ENCODE results near the gene NFKBIB. TPM values are rescaled to one million over a fixed set of nuclear protein-coding genes. Genes with fewer than 3 reads are reported as not detected.

NFKBIB gene
- total and polyA plus RNA-seq, 2 of the 13 experiments (the other 11 are each of a cell fraction or from before 2014, with no cell fraction given) = 8.6 to 14.9 TPM

GRCh38 chr19:38875656-38876395 is 23.9 kb upstream of the NFKBIB start:
- H3K4me1 ChIP-seq (ENCODE audit: insufficient read depth, low read length) = peaks cover 45% of the 10 kb centered on the region
- no TSS peak for BruUV-seq (replicated peaks)
- no peaks in the 10 kb centered on the region for H3K79me2 ChIP-seq (ENCODE audit: insufficient read depth, low read length)
- H3K36me3 ChIP-seq (replicated peaks in 1 of 2; ENCODE audit: control insufficient read depth in 1 of 2, insufficient read depth in 2 of 2, low read length in 2 of 2) = no peaks in the 10 kb centered on the region
- DNase-seq (ENCODE audit: low spot score) (no peak), ATAC-seq (peak; percentile 17; the same call in 1 of the 3 replicates), FAIRE-seq (no peak)
- CTCF ChIA-PET (ENCODE audit: low intra/inter-chr PET ratio, low total read pairs) = no interaction called here
- H3K4me3 ChIP-seq (replicated peaks in 1 of 3; ENCODE audit: insufficient read depth in 1 of 3, low read depth in 2 of 3, low read length in 3 of 3) = no peak overlapping the region
- no peak for TF ChIP-seq SMAD3 (CRISPR knock-in tag; IDR thresholded peaks at IDR 0.05)
- no peak for TF ChIP-seq ZNF256 (CRISPR knock-in tag; conservative IDR thresholded peaks at IDR 0.05)
- TF ChIP-seq, protein P1, sequence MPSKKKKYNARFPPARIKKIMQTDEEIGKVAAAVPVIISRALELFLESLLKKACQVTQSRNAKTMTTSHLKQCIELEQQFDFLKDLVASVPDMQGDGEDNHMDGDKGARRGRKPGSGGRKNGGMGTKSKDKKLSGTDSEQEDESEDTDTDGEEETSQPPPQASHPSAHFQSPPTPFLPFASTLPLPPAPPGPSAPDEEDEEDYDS (CRISPR knock-in tag; IDR thresholded peaks at IDR 0.05) = no peak
- no peak for TF ChIP-seq CENPT (CRISPR knock-in tag; IDR thresholded peaks at IDR 0.05; ENCODE audit: low read depth)
- in situ Hi-C loops (cut with HindIII; ENCODE audit: extremely low pct_ligation_motif_present, low pct_unique_long_range_greater_than_20kb) = no loop called here
- H4K20me1 ChIP-seq (ENCODE audit: insufficient read depth, low read length) = no peaks in the 10 kb centered on the region
- no peaks in the 10 kb centered on the region for H3K27me3 ChIP-seq (ENCODE audit: control insufficient read depth in 1 of 2, insufficient read depth in 2 of 2, low read length in 2 of 2)
- intact Hi-C loops (cut with micrococcal nuclease; ENCODE audit: unreplicated experiment) = no loop called here
- H3K9ac ChIP-seq (ENCODE audit: insufficient read depth, low read depth, low read length) = no peak overlapping the region
- WGBS (ENCODE audit: low lambda C conversion rate) = 83% methylated on average over 6 of the region's 6 CpGs
- no peak overlapping the region for H3K4me2 ChIP-seq (ENCODE audit: low read depth, low read length)
- H3K9me3 ChIP-seq (ENCODE audit: low read length) = no peaks in the 10 kb centered on the region
- H3K27ac ChIP-seq (ENCODE audit: extremely low read length, insufficient read depth, low read length) = no peak overlapping the region
- POLR2A ChIA-PET = interaction anchor here (1.2 to 5.6 kb wide), 2 partner anchors 23 to 26 kb away, joined by 4 to 37 read pairs; partner anchors contain the start of gene HNRNPL
- no peak overlapping the region for H2AFZ ChIP-seq (ENCODE audit: low read length)

- WGBS (ENCODE audit: low lambda C conversion rate) = 14% methylated on average over 5 of the region's 11 CpGs
- intact Hi-C loops (cut with micrococcal nuclease; ENCODE audit: unreplicated experiment) (no loop called here), in situ Hi-C loops (cut with HindIII; ENCODE audit: extremely low pct_ligation_motif_present, low pct_unique_long_range_greater_than_20kb) (no loop called here)
- H3K9me3 ChIP-seq (ENCODE audit: low read length) = no peaks in the 10 kb centered on the region
- peaks cover 45% of the 10 kb centered on the region for H3K4me1 ChIP-seq (ENCODE audit: insufficient read depth, low read length)
- peak within 1 kb of the TSS; percentile 74 for H3K9ac ChIP-seq (ENCODE audit: insufficient read depth, low read depth, low read length)
- CTCF ChIA-PET (ENCODE audit: low intra/inter-chr PET ratio, low total read pairs) = no interaction called here
- no TSS peak for BruUV-seq (replicated peaks)
- POLR2A ChIA-PET = interaction anchor here (0.7 to 5.6 kb wide), 16 partner anchors 9 to 233 kb away, joined by 3 to 37 read pairs (median 5); partner anchors contain the start of genes ACTN4, ECH1, NFKBIB and SIRT2
- DNase-seq (ENCODE audit: low spot score) = no peak
- no peaks in the 10 kb centered on the region for H3K27me3 ChIP-seq (ENCODE audit: control insufficient read depth in 1 of 2, insufficient read depth in 2 of 2, low read length in 2 of 2)
- no peaks in the 10 kb centered on the region for H3K79me2 ChIP-seq (ENCODE audit: insufficient read depth, low read length)
- ATAC-seq = peak; percentile 76
- peak; percentile 63 for FAIRE-seq
- peak within 1 kb of the TSS; percentile 72 to 86 (median 82) for H3K4me3 ChIP-seq (replicated peaks in 1 of 3; ENCODE audit: insufficient read depth in 1 of 3, low read depth in 2 of 3, low read length in 3 of 3)
- no peaks in the 10 kb centered on the region for H4K20me1 ChIP-seq (ENCODE audit: insufficient read depth, low read length)
- peak within 1 kb of the TSS; percentile 58 for H3K27ac ChIP-seq (ENCODE audit: extremely low read length, insufficient read depth, low read length)
- H3K4me2 ChIP-seq (ENCODE audit: low read depth, low read length) = peak within 1 kb of the TSS; percentile 79
- no peaks in the 10 kb centered on the region for H3K36me3 ChIP-seq (replicated peaks in 1 of 2; ENCODE audit: control insufficient read depth in 1 of 2, insufficient read depth in 2 of 2, low read length in 2 of 2)
- H2AFZ ChIP-seq (ENCODE audit: low read length) = no peak within 1 kb of the TSS
- TF ChIP-seq FOXK2 (IDR thresholded peaks at IDR 0.05) = no peak
- no peak for TF ChIP-seq NR2F6 (IDR thresholded peaks at IDR 0.05)
- 0 out of 2 replicates have a peak, but pooled peaks have one; percentile 14 for TF ChIP-seq NR2F6 (CRISPR knock-in tag; IDR thresholded peaks at IDR 0.05)
- no peak for TF ChIP-seq CBX5 (CRISPR knock-in tag; IDR thresholded peaks at IDR 0.05; ENCODE audit: borderline replicate concordance)
- TF ChIP-seq ZBTB38 (CRISPR knock-in tag; IDR thresholded peaks at IDR 0.05) = 0 out of 2 replicates have a peak, but pooled peaks have one; percentile 13
- TF ChIP-seq, protein P2, sequence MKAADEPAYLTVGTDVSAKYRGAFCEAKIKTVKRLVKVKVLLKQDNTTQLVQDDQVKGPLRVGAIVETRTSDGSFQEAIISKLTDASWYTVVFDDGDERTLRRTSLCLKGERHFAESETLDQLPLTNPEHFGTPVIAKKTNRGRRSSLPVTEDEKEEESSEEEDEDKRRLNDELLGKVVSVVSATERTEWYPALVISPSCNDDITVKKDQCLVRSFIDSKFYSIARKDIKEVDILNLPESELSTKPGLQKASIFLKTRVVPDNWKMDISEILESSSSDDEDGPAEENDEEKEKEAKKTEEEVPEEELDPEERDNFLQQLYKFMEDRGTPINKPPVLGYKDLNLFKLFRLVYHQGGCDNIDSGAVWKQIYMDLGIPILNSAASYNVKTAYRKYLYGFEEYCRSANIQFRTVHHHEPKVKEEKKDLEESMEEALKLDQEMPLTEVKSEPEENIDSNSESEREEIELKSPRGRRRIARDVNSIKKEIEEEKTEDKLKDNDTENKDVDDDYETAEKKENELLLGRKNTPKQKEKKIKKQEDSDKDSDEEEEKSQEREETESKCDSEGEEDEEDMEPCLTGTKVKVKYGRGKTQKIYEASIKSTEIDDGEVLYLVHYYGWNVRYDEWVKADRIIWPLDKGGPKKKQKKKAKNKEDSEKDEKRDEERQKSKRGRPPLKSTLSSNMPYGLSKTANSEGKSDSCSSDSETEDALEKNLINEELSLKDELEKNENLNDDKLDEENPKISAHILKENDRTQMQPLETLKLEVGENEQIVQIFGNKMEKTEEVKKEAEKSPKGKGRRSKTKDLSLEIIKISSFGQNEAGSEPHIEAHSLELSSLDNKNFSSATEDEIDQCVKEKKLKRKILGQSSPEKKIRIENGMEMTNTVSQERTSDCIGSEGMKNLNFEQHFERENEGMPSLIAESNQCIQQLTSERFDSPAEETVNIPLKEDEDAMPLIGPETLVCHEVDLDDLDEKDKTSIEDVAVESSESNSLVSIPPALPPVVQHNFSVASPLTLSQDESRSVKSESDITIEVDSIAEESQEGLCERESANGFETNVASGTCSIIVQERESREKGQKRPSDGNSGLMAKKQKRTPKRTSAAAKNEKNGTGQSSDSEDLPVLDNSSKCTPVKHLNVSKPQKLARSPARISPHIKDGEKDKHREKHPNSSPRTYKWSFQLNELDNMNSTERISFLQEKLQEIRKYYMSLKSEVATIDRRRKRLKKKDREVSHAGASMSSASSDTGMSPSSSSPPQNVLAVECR (CRISPR knock-in tag; IDR thresholded peaks at IDR 0.05; ENCODE audit: borderline replicate concordance) = peak; percentile 62; the same call in 1 of the 2 replicates
- TF ChIP-seq POLR2AphosphoS5 (IDR thresholded peaks at IDR 0.05; ENCODE audit: low read depth, low read length) = peak; percentile 51
- TF ChIP-seq ZNF33A (CRISPR knock-in tag; IDR thresholded peaks at IDR 0.05; ENCODE audit: borderline replicate concordance) = no peak
- peak; percentile 16; the same call in 1 of the 2 replicates for TF ChIP-seq HDAC2 (CRISPR knock-in tag; IDR thresholded peaks at IDR 0.05)
Observed at GRCh38 chr19:38877781-38878574, 21.8 kb upstream of the NFKBIB start, which contains the start of gene RINL. Gene RINL, minus strand, starts transcription at chr19:38878275. Its CDS starts 1,533 bp downstream, at chr19:38876742.
